Thoracic aorta (tissue), 2 donors: ENCODE results near the gene WFDC11. TPM values are rescaled to one million over a fixed set of nuclear protein-coding genes. Genes with fewer than 3 reads are reported as not detected.

Experiments used
- ATAC-seq: fragments of 150-250 bp; one replicate; pipeline ENCODE4 v1.8.0; 2017; ENCODE audit warnings: low read depth; ENCODE audit not compliant: insufficient number of reproducible peaks, low FRiP score
- DNase-seq: peaks from one replicate; pipeline ENCODE4 v3.0.0-alpha.2; 2020; ENCODE audit warnings: low spot score
- H3K27ac ChIP-seq, 2 donors: fragments of 200-600 bp; sonication (generic); 1 replicate in 1 of 2; 2 replicates in 1 of 2; pipeline ENCODE4 v1.5.1; 2016; ENCODE audit warnings: mild to moderate bottlenecking in 2 of 2, moderate library complexity in 2 of 2
- H3K27me3 ChIP-seq: fragments of 200-600 bp; sonication (generic); replicated peaks from 2 replicates; pipeline ENCODE4 v1.6.0; 2016; ENCODE audit warnings: mild to moderate bottlenecking; ENCODE audit not compliant: insufficient read depth
- H3K36me3 ChIP-seq: fragments of 200-600 bp; sonication (generic); one replicate; pipeline ENCODE4 v1.5.1; 2016
- H3K4me1 ChIP-seq, 2 donors: fragments of 200-600 bp; sonication (generic); 1 replicate in 1 of 2; 2 replicates in 1 of 2; pipeline versions ENCODE4 v1.5.1 to v1.6.0; 2016; ENCODE audit warnings: low read depth in 2 of 2, mild to moderate bottlenecking in 1 of 2; ENCODE audit not compliant: control insufficient read depth in 1 of 2
- H3K4me3 ChIP-seq: fragments of 200-600 bp; sonication (generic); 2 replicates; pipeline ENCODE4 v1.5.1; 2016; ENCODE audit warnings: mild to moderate bottlenecking
- H3K9me3 ChIP-seq: fragments of 200-600 bp; sonication (generic); 2 replicates; pipeline ENCODE4 v1.5.1; 2016
- CTCF ChIP-seq: fragments of 200-600 bp; sonication (generic); IDR thresholded peaks from one replicate; pipeline ENCODE4 v1.5.1; 2019; ENCODE audit warnings: antibody characterized with exemption
- total RNA-seq, 2 donors: library from RNA; depleted of rRNA; stranded (reverse); fragments of >200 nt; gene quantifications; one replicate each; pipeline versions ENCODE4 v1.1.0 to v1.2.3, GENCODE V29; 2016

Gene WFDC11
- total RNA-seq, 2 donors from 2014 or later, result not detected

- H3K27ac ChIP-seq, result no peak overlapping the region
Observed at GRCh38 chr20:45636513-45636912, 33.5 kb downstream of the WFDC11 start.

GRCh38 chr20:45631184-45631583 lies 38.9 kb downstream of the WFDC11 start, which contains the start of gene WFDC9:
WFDC9 (minus strand) TSS chr20:45631284; CDS start chr20:45610181, 21,103 bp downstream.
- Histone ChIP-seq H3K9me3 (no peaks in the 10 kb centered on the region), H3K27ac (no peak within 1 kb of the TSS), H3K4me1 (no peaks in the 10 kb centered on the region), H3K36me3 (no peaks in the 10 kb centered on the region), H3K4me3 (no peak within 1 kb of the TSS), H3K27me3 (no peaks in the 10 kb centered on the region)
- ATAC-seq (no peak), DNase-seq (no peak)
- TF ChIP-seq CTCF, result no peak

More at GRCh38 chr20:45636513-45636912, 33.5 kb downstream of the WFDC11 start:
- ATAC-seq (no peak), DNase-seq (no peak)
- no peaks in the 10 kb centered on the region for H3K27me3 ChIP-seq
- H3K4me1 ChIP-seq, result no peaks in the 10 kb centered on the region
- TF ChIP-seq CTCF, result no peak
- H3K36me3 ChIP-seq, result no peaks in the 10 kb centered on the region
- no peak overlapping the region for H3K4me3 ChIP-seq
- no peaks in the 10 kb centered on the region for H3K9me3 ChIP-seq

- H3K4me3 ChIP-seq, result no peak overlapping the region
- H3K27ac ChIP-seq, result no peak overlapping the region
- no peak for DNase-seq
- no peaks in the 10 kb centered on the region for H3K36me3 ChIP-seq
- H3K27me3 ChIP-seq, result no peaks in the 10 kb centered on the region
- ATAC-seq, result no peak
- H3K4me1 ChIP-seq, result no peaks in the 10 kb centered on the region
- no peak for TF ChIP-seq CTCF
- no peaks in the 10 kb centered on the region for H3K9me3 ChIP-seq
Observed at GRCh38 chr20:45630371-45630770, 39.7 kb downstream of the WFDC11 start.

GRCh38 chr20:45629496-45630100 lies 40.4 kb downstream of the WFDC11 start, which contains the start of gene WFDC10A:
WFDC10A (plus strand) TSS chr20:45629739; CDS start chr20:45629814, 75 bp downstream.
- DNase-seq, result no peak
- peak; percentile 35 for TF ChIP-seq CTCF
- Histone ChIP-seq H3K27me3 (no peaks in the 10 kb centered on the region), H3K4me3 (no peak within 1 kb of the TSS), H3K27ac (no peak within 1 kb of the TSS), H3K9me3 (no peaks in the 10 kb centered on the region), H3K36me3 (no peaks in the 10 kb centered on the region), H3K4me1 (no peaks in the 10 kb centered on the region)
- no peak for ATAC-seq

GRCh38 chr20:45626540-45626939 lies 43.5 kb downstream of the WFDC11 start:
- no peak overlapping the region for H3K4me3 ChIP-seq
- H3K27ac ChIP-seq, result no peak overlapping the region
- ATAC-seq (no peak), DNase-seq (no peak)
- TF ChIP-seq CTCF, result no peak
- no peaks in the 10 kb centered on the region for H3K4me1 ChIP-seq
- H3K9me3 ChIP-seq, result no peaks in the 10 kb centered on the region
- H3K27me3 ChIP-seq, result no peaks in the 10 kb centered on the region
- no peaks in the 10 kb centered on the region for H3K36me3 ChIP-seq
